Measurements from ENCODE around the gene FAM186B.
A peak's percentile ranks its signal among the peaks of the same experiment; 100 is the strongest.
"Not testable (repeated sequence)": the region's sequence is repeated elsewhere in the genome, so short reads cannot be mapped to it uniquely, and the experiment has no call there.

Gene FAM186B

DNA sequence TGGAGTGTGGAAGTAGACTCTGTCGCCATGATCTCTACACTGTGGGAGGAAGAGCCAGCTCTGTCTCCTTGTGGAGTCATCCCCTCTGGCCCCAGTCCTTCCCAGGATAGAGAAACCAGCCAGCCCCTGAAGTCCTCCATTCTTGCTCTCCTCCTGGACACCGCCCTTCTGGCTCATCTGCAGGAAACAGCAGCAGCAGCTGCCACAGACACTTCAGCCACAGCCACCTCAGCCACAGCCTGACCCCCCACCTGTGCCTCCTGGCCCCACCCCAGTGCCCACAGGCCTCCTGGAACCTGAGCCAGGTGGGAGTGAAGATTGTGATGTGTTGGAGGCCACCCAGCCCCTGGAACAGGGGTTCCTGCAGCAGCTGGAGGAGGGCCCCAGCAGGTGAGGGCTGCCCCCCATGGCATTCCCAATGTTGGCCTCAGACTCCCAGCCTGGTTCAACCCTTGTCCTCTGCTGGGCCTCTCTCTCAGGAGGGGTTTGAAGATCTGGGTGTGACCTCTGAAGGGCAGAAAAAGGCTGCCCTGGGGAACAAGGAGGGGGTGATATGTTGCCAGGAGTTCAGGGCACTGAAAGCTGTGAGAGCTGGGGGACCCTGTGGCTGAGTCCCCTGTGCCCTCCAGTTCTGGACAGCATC is 28.4 kb upstream of the FAM186B start:
- DNase-seq = no peak

DNA sequence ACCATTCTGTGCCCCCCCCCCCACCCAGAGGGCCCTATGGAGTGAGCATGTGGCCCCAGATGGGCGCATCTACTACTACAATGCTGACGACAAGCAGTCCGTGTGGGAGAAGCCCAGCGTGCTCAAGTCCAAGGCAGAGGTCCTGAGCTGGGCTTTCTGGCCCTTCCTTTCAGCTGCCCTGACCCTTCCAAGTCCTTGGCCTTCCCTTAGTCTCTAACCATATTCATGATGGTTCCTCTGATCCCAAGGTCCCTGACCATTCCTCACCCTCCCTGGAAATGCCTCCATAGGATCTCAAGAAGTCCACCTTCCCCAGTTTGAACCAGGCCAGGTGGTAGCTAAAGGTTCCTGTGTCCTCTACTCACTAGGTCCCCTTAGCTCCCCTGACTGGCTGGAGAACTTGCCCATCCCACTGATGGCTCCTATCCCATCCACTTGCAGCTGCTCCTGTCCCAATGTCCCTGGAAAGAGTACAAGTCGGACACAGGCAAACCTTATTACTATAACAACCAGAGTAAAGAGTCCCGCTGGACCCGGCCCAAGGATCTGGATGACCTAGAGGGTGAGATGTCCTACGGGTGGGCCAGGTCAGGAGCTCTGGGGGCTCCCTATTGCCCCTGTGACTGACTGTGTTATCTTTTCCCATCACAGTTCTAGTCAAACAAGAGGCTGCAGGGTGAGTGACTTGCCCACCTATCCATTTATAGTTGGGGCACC is 27.7 kb upstream of the FAM186B start:
- no peak for DNase-seq

DNA sequence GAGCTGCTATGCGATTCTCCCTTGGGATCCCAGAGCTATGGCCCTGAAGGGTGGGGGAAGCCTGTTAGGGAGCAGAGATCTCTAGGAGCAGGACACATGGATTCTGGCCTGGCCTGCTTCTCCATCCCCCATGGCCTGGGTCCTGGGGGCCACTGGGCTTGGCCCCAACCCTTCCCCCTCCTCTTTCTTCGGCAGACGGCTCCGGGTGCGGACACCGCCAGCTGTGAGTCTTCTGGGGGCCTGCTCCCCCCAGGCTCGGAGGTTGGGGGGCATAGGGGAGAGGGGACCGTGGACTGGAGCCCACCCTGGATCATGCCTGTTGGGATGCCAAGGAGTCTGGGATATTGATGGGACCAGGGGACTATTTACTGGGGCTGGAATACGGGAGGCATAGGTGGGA is 27.0 kb upstream of the FAM186B start:
- DNase-seq = no peak

DNA sequence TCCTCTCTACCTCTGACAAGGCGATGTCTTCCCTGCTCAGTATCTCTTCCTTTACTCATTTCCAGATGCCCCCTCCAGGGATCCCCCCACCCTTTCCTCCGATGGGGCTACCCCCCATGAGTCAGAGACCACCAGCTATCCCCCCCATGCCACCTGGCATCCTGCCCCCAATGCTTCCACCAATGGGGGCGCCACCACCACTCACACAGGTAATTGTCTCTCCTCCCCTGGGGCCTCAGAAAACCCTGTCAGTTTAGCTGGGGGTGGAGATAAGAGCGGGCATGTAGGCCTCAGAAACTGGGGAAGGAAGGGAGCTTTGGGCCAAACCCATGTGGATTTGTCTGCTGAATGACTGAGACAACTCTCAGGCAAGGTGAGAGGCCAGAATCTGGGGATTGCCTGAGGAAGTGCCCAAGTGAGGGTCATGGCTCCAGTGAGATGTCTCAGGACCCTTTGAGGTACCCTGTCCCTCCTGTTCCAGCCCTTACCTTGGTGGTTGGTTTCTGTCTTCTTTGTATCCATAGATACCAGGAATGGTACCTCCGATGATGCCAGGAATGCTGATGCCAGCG is 26.0 kb upstream of the FAM186B start:
- peak; percentile 25 for DNase-seq

DNA sequence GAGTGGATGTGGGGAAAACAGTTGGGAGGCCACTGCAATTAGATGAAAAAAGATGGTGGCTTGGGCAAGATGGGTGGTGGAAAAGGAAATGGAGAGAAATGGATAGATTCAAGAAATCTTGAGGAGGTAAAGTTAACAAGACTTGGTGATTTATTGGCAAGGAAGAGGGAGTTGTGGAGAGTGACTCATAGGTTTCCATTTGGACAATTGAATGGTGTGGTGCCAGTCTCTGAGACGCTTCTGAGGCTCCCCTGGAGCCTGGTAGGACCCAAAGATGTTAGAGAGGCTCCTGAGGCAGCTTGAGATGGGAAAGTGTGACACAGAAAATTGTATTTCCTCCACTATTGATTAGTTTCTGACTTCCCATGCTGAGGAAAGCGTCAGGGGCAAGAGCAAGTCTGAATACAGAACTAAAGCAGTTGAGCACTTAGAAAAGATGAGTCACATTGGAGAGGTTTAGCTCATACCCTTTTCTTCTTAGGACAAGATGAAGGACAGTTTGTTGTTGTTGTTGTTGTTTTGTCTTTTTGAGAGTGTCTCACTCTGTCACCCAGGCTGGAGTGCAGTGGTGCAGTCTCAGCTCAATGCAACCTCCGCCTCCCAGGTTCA is 22.4 kb upstream of the FAM186B start:
- no peak for DNase-seq

DNA sequence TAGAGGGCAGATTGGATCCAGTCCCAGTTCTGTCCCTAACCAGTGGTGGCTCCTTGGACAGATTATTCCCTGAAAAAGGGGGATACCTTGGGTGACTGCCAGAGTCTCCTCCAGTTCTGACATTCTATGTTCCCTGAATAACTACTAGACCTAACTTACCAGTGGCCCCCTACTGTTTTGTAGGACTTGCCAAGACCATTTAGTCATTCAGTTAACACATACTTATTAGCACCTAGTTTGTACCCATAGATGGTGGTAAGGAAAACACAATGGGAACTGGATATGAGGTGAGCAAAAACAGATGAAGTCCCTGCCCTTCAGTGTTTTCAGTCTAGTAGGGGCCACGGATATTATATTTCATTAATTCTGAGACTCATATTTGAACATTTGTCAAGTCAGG is 21.4 kb upstream of the FAM186B start:
- DNase-seq = no peak

DNA sequence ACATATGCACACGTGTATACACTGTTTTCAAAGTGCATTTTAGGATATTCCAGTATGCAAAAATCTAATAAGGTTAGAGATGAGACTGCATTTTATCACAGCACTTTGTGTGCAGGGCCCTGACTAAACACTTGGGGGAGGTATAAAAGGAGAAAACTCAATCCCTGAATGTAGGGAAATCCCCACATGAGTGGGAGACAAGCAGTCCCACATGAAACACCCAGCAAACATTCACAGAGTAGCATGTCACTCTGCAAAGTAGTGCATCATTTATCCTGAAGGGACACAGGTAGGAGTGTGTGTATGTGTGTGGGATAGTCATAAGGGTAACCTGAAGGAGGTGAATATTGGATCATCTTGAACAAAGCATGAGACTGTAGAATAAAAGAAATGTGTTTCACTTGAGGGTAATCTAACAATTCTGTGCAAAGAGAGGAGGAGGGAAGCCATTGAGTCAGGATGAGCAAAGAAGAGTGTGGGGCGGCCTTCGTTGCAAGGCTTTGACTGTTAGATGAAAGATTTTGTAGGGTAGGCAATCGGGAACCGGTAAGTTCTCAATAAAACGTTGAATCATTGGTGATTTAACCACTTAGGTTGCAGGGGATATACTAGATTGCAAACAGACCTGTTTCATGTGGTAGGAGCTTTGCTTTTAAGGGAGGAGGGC is 20.9 kb upstream of the FAM186B start:
- DNase-seq = no peak

DNA sequence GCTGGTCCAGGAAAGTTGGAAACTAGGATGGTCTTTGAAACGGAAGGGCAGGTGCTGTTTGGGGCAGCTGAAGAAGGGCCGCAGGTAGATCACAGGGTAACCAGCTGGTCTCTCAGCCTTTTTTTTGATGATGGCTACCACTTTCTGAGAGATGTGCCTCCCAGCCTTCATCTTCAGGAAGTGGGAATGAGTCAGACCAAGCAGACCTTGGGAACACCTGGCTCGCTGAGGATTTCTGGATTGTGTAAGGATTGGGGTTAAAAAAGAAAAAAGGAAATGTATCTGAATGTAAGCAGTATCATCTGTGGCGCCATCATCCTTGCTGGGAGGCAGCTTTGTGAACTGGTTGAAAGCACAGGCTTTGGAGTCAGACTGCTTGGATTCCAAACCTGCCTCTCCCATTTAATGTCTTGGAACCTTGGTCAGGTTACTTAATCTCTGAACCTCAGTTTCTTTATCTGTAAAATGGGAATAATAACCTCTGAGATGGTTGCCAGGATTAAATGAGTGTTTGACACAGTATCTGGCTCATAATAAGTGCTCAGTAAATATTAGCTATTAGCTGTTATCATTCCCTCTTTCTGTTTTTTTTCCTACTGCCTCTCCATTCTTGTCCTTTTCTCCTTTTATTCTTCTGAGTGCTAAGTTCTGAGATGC is 19.6 kb upstream of the FAM186B start:
- DNase-seq = no peak

DNA sequence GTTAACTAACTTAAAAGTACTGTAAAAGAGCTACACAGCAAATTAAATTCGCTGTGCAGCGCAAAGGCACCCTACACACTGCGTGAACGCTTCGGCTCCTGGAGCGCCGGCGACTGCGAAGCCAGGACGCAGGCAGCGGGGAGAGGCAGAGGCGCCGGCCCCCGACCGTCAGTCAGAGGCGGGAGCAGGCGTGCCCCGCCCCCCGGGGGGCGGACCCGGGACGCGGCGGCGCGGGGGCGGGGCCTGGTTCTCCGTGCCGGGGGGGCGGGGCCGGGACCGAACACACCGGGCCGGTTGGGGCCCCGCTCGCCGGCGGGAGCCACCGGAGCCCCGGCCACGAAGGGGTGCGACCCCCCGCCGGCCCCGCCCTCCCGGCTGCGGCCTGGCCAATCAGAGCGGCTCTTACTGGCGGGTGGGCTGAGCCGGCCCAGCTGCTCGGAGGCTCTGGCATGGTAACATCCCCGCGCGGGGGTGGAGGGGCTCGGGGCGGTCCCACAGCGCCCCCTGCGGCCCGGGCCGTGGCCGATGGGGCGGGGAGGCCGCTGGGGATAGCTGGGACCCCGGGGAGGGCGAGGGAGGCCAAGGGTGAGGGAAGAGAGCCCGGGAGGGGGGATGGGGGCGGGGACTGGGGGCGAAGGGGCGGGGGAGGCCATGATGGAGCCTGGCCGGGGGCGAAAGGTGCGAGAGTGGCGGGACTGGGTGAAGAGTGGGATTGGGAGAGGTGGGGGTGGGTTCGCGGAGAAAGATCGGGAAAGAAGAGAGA is 17.9 kb upstream of the FAM186B start, which contains the start of gene PRPF40B:
Gene PRPF40B, plus strand, starts transcription at position 420 of the 763 bp plus-strand sequence. Its CDS starts 30 bp downstream, at position 450.
- peak; percentile 91 for DNase-seq

DNA sequence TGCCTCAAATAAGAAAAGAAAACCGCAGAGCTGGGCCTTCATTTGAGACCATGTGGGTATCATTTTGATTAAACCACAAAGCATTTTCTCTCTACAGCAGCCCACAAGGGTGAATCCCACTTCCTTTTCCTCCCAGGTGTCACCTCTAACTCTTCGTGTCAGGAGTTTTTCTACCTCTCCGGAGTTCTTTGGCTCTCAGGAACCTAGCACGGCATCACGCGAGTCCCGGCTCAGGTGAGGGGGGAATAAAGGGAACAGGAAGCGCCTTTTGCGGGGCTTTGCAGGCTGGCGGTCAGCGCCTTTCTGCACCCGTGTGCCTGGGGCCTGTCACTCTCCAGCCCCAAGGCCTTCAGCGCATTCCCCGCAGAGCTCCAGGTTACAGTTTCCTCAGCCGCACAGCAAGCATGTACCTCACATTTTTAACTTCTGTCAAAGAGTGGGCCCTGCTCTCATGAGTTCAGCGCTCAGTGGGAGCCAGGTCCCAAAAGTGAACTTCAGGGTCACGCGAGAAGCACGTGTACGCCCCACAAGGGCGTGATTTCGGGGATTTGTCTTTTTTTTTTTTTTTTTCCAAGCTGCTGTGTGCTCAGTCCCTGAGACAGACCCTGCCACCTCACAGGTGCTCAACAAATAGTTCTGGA is 17.2 kb upstream of the FAM186B start:
- peak; percentile 59 for DNase-seq

DNA sequence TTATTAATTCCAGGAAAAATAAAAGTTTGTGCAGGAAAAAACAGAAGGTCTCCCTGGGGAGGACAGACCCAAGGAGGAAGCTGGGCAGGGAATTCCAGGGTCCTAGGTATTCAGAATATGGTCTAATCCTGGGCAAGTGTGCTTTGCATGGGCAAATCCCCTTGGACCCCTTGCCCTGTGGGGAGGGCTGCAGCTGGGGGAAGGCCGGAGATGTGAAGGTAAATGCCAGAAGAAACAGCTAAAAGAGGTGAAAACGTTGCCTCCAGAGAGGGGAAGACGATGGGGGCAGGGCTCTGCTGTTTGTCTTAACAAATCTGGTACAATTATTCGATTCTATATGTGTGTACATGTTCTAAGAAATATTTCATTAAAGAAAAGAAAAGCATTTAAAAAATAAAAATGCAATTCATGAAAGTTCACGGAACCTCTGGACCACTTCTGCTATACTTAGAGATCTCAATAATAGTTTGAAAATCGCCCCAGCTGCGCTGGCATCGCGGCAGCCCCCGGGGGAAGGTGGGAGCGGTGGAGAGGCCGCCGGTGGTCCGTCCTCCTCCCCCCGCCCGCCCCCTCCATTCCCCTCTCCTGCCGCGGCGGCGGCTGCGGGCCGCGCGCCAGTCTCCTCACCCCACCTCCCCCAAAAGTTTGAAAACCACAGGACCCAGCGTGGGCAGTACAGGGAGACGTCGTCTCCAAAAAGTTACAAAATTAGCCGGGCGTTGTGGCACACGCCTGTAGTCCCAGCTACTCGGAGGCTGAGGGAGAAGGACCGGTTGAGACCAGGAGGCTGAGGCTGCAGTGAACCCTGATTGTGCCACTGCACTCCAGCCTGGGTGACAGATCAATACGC is 16.4 kb upstream of the FAM186B start:
- no peak for DNase-seq

DNA sequence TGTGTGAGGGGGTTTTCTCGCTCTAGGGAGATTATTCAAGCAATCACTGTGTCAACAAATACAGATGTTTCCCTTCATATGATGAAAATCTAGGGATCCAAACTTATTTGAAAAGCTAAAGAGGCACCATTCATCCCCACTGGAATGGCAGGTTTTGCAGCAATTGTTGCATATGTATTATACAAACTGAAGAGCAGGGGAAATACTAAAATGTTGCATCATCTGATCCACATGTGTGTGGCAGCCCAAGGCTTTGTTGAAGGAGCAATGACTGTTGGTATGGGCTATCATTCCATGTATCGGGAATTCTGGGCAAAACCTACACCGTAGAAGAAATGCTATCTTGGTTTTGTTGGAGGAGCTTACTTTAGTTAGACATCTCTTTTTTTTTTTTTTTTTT is 13.8 kb upstream of the FAM186B start:
- no peak for DNase-seq

DNA sequence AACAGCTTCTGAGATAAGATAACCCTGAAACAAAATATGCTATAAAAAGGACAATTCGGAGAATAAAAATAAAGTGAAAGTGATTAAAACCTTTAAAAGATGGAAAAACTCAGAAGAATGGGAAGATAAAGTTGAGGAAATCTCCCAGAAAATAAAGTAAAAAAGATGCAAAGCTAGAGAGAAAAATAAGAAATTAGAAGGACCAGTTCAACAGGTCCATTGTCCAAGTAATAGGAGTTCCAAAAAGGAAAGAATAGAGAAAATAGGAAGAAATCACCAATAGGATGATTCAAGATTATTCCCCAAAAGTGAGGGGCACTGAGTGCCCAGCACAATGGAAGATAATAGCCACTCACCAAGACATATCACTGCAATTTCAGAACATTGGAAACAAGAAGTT is 13.1 kb upstream of the FAM186B start:
- no peak for DNase-seq

DNA sequence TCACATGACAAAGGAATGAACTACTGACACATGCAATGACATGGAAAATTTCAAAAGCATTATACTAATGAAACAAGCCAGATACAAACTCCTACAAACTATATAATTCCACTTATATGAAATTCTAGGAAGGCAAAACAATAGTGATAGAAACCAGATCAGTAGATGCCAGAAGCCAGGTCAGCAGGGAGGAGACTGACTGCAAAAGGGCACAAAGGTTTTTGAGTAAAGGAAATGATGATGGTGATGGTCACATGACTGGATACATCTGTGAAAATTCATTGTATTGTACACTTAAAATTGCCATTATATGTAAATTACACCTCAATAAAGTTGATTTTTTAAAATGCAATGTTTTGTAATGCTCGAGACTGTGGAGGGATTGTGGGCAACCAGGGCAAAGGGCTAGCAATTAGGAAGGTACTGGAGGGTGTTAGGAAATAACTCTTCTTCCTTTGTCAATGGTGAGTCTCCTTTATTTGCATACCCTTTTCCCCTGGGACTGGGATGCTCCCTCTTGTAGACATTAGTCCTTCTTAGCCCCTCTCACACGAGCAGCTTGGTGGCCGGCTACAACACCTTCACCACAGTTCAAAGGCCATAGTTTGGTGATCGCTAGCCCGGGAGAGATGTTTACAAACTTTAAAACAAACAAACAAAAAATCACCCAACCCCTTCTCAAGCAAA is 11.2 kb upstream of the FAM186B start:
- no peak for DNase-seq

DNA sequence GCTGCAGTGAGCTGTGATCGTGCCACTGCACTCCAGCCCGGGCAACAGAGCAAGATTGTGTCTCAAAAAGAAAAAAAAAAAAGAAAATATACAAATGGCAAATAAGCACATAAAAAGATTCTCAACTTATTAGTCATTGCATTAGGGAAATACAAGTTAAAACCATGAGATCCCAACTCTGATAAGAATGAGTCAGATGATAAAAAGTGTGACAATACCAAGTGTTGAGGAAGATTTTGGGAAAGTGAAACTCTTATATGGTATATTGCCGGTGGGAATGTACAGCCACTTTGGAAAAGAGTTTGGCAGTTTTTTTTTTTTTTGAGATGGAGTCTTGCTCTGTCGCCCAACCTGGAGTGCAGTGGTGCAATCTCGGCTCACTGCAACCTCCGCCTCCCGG is 10.3 kb upstream of the FAM186B start:
- no peak for DNase-seq

DNA sequence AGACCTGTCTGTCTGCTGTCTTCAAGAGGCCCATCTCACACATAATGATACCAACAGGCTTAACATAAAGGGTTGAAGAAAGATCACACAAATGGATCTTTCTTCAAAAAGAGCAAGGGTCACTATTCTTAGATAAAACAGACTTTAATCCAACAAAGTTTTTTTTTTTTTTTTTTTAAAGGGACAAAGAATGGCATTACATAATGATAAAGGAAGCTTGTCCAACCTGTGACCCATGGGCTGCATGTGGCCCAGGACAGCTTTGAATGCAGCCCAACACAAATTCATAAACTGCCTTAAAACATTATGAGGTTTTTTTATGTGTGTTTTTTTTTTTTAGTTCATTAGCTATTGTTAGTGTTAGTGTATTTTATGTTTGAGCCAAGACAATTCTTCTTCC is 6.8 kb upstream of the FAM186B start:
- DNase-seq = no peak

DNA sequence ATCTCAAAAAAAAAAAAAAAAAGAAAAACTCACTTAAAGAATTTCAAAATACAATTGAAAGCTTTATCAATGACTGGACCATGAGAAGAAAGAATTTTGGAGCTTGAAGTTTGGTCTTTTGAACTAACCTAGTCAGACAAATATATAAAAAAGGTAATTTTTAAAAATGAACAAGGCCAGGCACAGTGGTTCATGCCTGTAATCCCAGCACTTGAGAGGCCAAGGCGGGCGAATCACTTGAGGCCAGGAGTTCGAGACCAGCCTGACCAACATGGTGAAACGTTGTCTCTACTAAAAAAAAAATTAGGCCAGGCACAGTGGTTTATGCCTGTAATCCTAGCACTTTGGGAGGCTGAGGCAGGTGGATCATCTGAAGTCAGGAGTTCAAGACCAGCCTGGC is 5.3 kb upstream of the FAM186B start:
- DNase-seq = not testable (repeated sequence)

DNA sequence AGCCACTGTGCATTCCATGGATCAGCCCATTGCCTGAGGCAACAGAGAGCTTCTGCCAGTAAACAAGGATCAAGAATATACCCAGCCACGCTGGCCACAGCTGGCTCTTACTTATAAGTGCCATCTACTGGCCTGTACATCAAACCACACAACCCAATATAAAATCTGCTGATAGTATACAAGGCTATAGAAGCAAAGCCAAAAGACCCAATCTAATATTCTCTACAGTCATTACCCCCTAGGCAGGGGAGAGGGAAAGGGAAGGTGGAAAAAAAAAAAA is 4.4 kb upstream of the FAM186B start:
- peak; percentile 50 for DNase-seq

DNA sequence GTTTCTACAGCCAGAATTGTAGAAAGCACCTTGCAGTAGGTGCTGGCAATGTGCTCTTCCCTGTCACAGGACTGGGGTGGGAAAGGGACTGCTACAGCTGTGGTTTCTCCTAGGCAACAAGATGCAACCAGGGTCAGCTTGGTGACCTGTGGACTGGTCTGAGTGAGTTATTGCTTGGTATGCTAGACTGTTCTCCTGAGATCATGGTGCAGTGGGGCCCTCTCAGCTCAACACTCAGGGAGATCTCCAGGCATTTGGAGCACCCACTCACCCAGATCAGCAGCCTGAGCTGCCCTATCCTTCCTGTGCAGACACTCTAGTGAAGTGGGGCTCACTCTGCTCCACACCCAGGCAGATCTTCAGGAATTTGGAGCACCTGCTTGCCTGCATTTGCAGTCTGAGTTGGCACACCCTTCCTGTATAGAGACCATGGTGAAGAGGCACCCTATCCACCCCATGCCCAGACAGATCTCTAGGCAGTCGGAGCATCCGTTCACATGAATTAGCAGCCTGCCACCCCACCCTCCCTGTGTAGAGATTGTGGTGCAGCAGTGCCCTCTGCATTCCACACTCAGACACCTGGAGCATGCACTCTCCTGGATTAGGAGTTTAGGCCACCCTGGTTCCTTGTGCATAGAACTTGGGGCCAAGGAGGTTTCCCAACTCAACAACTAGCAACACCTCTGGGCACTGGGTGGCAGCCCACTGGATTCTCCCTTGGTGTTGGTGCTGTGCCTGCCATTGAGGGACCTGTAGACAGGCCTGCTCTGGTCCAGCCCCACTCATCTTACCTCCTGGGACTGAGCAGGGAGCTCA is 3.8 kb upstream of the FAM186B start:
- DNase-seq = no peak
